HCT116 (cell line): Measurements from ENCODE around the gene WDR38. TPM values are rescaled to one million over a fixed set of nuclear protein-coding genes. Genes with fewer than 3 reads are reported as not detected.

Experiments
- ATAC-seq: fragments of 200-7000 bp; cut with Tn5 transposase; 2 replicates; pipeline ENCODE4 v1.9.1; 2020; ENCODE audit warnings: mild to moderate bottlenecking, moderate library complexity
- BruUV-seq: library from RNA; stranded (reverse); fragments of 400-500 nt; replicated peaks from 2 replicates; lab custom pipeline; 2021; lab: Mats Ljungman, UMichigan
- CTCF ChIA-PET: fragments of 300-600 bp; sonication (Branson Sonifier 250); formaldehyde crosslinking; loops from one replicate; lab custom pipeline; 2021; ENCODE audit warnings: antibody characterized with exemption; lab: Charles Lee
- POLR2A ChIA-PET: fragments of 300-600, 350-600 bp; sonication (Branson Sonifier 250); formaldehyde crosslinking; loops from one replicate; lab custom pipeline; 2021; ENCODE audit warnings: antibody characterized with exemption; lab: Charles Lee
- RAD21 ChIA-PET, 2 experiments: fragments of 300-600 bp; sonication (Branson Sonifier 250); formaldehyde crosslinking; loops; one replicate each; lab custom pipeline; 2023; ENCODE audit warnings: low total read pairs in 2 of 2; ENCODE audit not compliant: uncharacterized antibody in 2 of 2, unreplicated experiment in 2 of 2, low non-redundant PET in 1 of 2; lab: Charles Lee
- DNase-seq: peaks from one replicate; pipeline ENCODE4 v3.0.0-alpha.2; 2010; ENCODE audit warnings: low read depth, low spot score
- H2AFZ ChIP-seq: fragments of 200-600 bp; shearing (Covaris generic), sonication (generic); 2 replicates; pipeline ENCODE4 v1.6.1; 2017; ENCODE audit warnings: low read depth, mixed run types, mixed read lengths, antibody characterized with exemption, low read length; ENCODE audit not compliant: poor library complexity, severe bottlenecking
- H3K27ac ChIP-seq: 2 replicates; pipeline ENCODE4 v1.5.1; 2012; ENCODE audit warnings: low read depth, low read length
- H3K27me3 ChIP-seq: fragments of 200-600 bp; sonication (generic); 2 replicates; pipeline ENCODE4 v1.6.1; 2016; ENCODE audit warnings: mixed run types, low read length, mixed read lengths; ENCODE audit not compliant: insufficient read depth
- H3K36me3 ChIP-seq, 2 experiments: fragments of 200-500 bp in 1 of 2; fragments of 200-600 bp in 1 of 2; sonication (Bioruptor generic) in 1 of 2; sonication (generic) in 1 of 2; 2 replicates each; pipeline versions ENCODE4 v1.5.1 to v1.6.1; 2014 to 2016; ENCODE audit warnings: low read length in 2 of 2, inconsistent platforms in 1 of 2, mixed read lengths in 1 of 2, mixed run types in 1 of 2; ENCODE audit not compliant: insufficient read depth in 2 of 2, control insufficient read depth in 1 of 2
- H3K4me1 ChIP-seq, 2 experiments: fragments of 200-600 bp in 1 of 2; sonication (generic) in 1 of 2; 2 replicates each; pipeline versions ENCODE4 v1.5.1 to v1.6.1; 2012 to 2017; ENCODE audit warnings: low read length in 2 of 2, inconsistent platforms in 1 of 2, mild to moderate bottlenecking in 1 of 2, mixed read lengths in 1 of 2, mixed run types in 1 of 2, moderate library complexity in 1 of 2; ENCODE audit not compliant: insufficient read depth in 2 of 2, control insufficient read depth in 1 of 2
- H3K4me2 ChIP-seq: fragments of 200-600 bp; sonication (generic); 2 replicates; pipeline ENCODE4 v1.6.1; 2017; ENCODE audit warnings: mixed run types, low read length, mixed read lengths
- H3K4me3 ChIP-seq, 2 experiments: fragments of 200-600 bp in 1 of 2; sonication (generic) in 1 of 2; replicated peaks in 1 of 2; 2 replicates each; pipeline ENCODE4 v1.5.1; 2011 to 2016; ENCODE audit warnings: low read length in 2 of 2, control low read depth in 1 of 2, low read depth in 1 of 2, mild to moderate bottlenecking in 1 of 2, mixed read lengths in 1 of 2, mixed run types in 1 of 2
- H3K79me2 ChIP-seq: fragments of 200-600 bp; sonication (generic); 2 replicates; pipeline ENCODE4 v1.6.1; 2017; ENCODE audit warnings: mild to moderate bottlenecking, mixed run types, low read length, moderate library complexity, mixed read lengths; ENCODE audit not compliant: insufficient read depth
- H3K9ac ChIP-seq: fragments of 200-600 bp; sonication (generic); 2 replicates; pipeline ENCODE4 v1.6.1; 2016; ENCODE audit warnings: low read length, mixed read lengths
- H3K9me2 ChIP-seq: fragments of 200-600 bp; sonication (generic), shearing (Covaris generic); 2 replicates; pipeline ENCODE4 v1.6.1; 2017; ENCODE audit warnings: mixed run types, mild to moderate bottlenecking, moderate library complexity; ENCODE audit not compliant: insufficient read depth
- H3K9me3 ChIP-seq, 2 experiments: fragments of 200-500 bp in 1 of 2; fragments of 200-600 bp in 1 of 2; sonication (Bioruptor generic) in 1 of 2; sonication (generic) in 1 of 2; 2 replicates each; pipeline ENCODE4 v1.6.1; 2014 to 2017; ENCODE audit warnings: low read length in 2 of 2, mixed read lengths in 2 of 2, inconsistent platforms in 1 of 2, low read depth in 1 of 2, mild to moderate bottlenecking in 1 of 2, mixed run types in 1 of 2, moderate library complexity in 1 of 2; ENCODE audit not compliant: control insufficient read depth in 1 of 2, insufficient read depth in 1 of 2
- H4K20me1 ChIP-seq: fragments of 200-600 bp; sonication (generic), shearing (Covaris generic); 2 replicates; pipeline ENCODE4 v1.6.1; 2017; ENCODE audit warnings: mixed run types, mild to moderate bottlenecking, moderate library complexity; ENCODE audit not compliant: insufficient read depth
- CBX3 ChIP-seq: IDR thresholded peaks from 2 replicates; pipeline ENCODE4 v1.6.1; 2012; ENCODE audit warnings: low read depth
- CEBPB ChIP-seq: IDR thresholded peaks from 2 replicates; pipeline ENCODE4 v1.6.1; 2012; ENCODE audit warnings: low read depth
- ELF1 ChIP-seq: IDR thresholded peaks from 2 replicates; pipeline ENCODE4 v1.6.1; 2012; ENCODE audit warnings: low read depth, borderline replicate concordance
- EZH2phosphoT487 ChIP-seq: fragments of 200-600 bp; IDR thresholded peaks from 2 replicates; pipeline ENCODE4 v1.6.1; 2018; ENCODE audit warnings: antibody characterized with exemption, borderline replicate concordance
- RAD21 ChIP-seq: IDR thresholded peaks from 2 replicates; pipeline ENCODE4 v1.6.1; 2012; ENCODE audit warnings: low read depth, mild to moderate bottlenecking
- SIN3A ChIP-seq: IDR thresholded peaks from 2 replicates; pipeline ENCODE4 v1.6.1; 2012; ENCODE audit warnings: low read depth
- TCF7L2 ChIP-seq: IDR thresholded peaks from 2 replicates; pipeline ENCODE4 v1.7.0; 2011; ENCODE audit warnings: borderline replicate concordance, inconsistent platforms; ENCODE audit not compliant: insufficient read depth, insufficient read length; ENCODE audit errors: extremely low read depth
- YY1 ChIP-seq: IDR thresholded peaks from 2 replicates; pipeline ENCODE4 v1.6.1; 2011; ENCODE audit warnings: low read length, low read depth, moderate library complexity, mild to moderate bottlenecking; ENCODE audit not compliant: insufficient replicate concordance; ENCODE audit errors: extremely low read depth
- ZNF274 ChIP-seq: fragments of 200-500 bp; sonication (Bioruptor generic); IDR thresholded peaks from 2 replicates; pipeline ENCODE4 v1.6.1; 2014; ENCODE audit warnings: mild to moderate bottlenecking, low read depth, low read length, inconsistent platforms
- intact Hi-C: fragments of 100-400 bp; cut with micrococcal nuclease; formaldehyde crosslinking; loops from 2 replicates; pipeline ENCODE4 v1.10.0; 2022
- total RNA-seq: library from RNA; stranded (reverse); gene quantifications from one replicate; pipeline ENCODE4 v1.2.1, GENCODE V29; 2021; ENCODE audit not compliant: unreplicated experiment
- TF ChIP-seq, protein P1 (sequence below): IDR thresholded peaks from 2 replicates; pipeline ENCODE4 v1.6.1; 2011; ENCODE audit warnings: mild to moderate bottlenecking, low read length, moderate library complexity; ENCODE audit not compliant: insufficient replicate concordance; ENCODE audit errors: extremely low read depth
- TF ChIP-seq, protein P2 (sequence below), 3 experiments: fragments of 200-600 bp in 1 of 3; sonication (generic) in 1 of 3; IDR thresholded peaks in 2 of 3; conservative IDR thresholded peaks in 1 of 3; 2 replicates each; pipeline ENCODE4 v1.5.1; 2012 to 2017; ENCODE audit warnings: low read depth in 2 of 3, low read length in 2 of 3, antibody characterized with exemption in 1 of 3, borderline replicate concordance in 1 of 3, control low read depth in 1 of 3, mild to moderate bottlenecking in 1 of 3, mixed read lengths in 1 of 3, mixed run types in 1 of 3, moderate library complexity in 1 of 3; ENCODE audit not compliant: insufficient read depth in 1 of 3
- TF ChIP-seq, protein P3 (sequence below): IDR thresholded peaks from 2 replicates; pipeline ENCODE4 v1.6.1; 2012; ENCODE audit warnings: low read depth

The WDR38 gene
- total RNA-seq, 1 experiment from 2014 or later: not detected

DNA sequence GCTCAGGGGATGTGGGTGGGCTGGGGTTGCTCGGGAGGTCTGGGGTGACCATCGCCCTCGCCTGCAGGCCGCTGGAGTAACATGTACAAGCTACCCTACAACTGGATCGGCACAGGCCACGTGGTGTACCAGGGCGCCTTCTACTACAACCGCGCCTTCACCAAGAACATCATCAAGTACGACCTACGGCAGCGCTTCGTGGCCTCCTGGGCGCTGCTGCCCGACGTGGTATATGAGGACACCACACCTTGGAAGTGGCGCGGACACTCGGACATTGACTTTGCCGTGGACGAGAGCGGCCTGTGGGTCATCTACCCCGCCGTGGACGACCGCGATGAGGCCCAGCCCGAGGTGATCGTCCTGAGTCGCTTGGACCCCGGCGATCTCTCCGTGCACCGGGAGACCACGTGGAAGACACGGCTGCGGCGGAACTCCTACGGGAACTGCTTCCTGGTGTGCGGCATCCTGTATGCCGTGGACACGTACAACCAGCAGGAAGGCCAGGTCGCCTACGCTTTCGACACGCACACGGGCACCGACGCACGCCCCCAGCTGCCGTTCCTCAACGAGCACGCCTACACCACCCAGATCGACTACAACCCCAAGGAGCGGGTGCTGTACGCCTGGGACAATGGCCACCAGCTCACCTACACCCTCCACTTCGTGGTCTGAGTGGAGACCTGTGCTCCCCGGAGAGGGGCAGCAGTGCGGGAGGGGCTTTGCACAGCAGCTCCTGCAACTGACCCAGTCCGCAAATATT is 43.3 kb upstream of the WDR38 start:
- Histone ChIP-seq H3K27ac (peak overlapping the region; percentile 91), H2AFZ (no peak overlapping the region), H3K4me2 (peak overlapping the region; percentile 98), H3K27me3 (no peaks in the 10 kb centered on the region), H3K9me3 (no peaks in the 10 kb centered on the region), H4K20me1 (no peaks in the 10 kb centered on the region), H3K79me2 (no peaks in the 10 kb centered on the region), H3K9ac (peak overlapping the region; percentile 75), H3K4me3 (peak overlapping the region in 1 of 2 experiments; percentile 56; a peak in 1 of 4 replicates), H3K36me3 (no peaks in the 10 kb centered on the region), H3K4me1 (peaks cover 47 to 54% of the 10 kb centered on the region in 2 experiments), H3K9me2 (no peaks in the 10 kb centered on the region)
- ChIA-PET RAD21 (no interaction called here), POLR2A (interaction anchor here (0.9 to 1.7 kb wide), 3 partner anchors 9 to 43 kb away, joined by 3 to 7 read pairs (median 4); partner anchors contain the start of gene WDR38), CTCF (interaction anchor here (0.8 to 1.7 kb wide), 4 partner anchors 14 to 43 kb away, joined by 3 to 6 read pairs (median 4); partner anchors contain the start of gene WDR38)
- ATAC-seq: no peak
- TF ChIP-seq CBX3 (no peak), YY1 (no peak), ELF1 (no peak), RAD21 (no peak), ZNF274 (no peak), SIN3A (no peak), CEBPB (no peak), EZH2phosphoT487 (no peak), TCF7L2 (no peak)
- TF ChIP-seq, protein P1, sequence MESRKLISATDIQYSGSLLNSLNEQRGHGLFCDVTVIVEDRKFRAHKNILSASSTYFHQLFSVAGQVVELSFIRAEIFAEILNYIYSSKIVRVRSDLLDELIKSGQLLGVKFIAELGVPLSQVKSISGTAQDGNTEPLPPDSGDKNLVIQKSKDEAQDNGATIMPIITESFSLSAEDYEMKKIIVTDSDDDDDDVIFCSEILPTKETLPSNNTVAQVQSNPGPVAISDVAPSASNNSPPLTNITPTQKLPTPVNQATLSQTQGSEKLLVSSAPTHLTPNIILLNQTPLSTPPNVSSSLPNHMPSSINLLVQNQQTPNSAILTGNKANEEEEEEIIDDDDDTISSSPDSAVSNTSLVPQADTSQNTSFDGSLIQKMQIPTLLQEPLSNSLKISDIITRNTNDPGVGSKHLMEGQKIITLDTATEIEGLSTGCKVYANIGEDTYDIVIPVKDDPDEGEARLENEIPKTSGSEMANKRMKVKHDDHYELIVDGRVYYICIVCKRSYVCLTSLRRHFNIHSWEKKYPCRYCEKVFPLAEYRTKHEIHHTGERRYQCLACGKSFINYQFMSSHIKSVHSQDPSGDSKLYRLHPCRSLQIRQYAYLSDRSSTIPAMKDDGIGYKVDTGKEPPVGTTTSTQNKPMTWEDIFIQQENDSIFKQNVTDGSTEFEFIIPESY: no peak
- TF ChIP-seq, protein P2, sequence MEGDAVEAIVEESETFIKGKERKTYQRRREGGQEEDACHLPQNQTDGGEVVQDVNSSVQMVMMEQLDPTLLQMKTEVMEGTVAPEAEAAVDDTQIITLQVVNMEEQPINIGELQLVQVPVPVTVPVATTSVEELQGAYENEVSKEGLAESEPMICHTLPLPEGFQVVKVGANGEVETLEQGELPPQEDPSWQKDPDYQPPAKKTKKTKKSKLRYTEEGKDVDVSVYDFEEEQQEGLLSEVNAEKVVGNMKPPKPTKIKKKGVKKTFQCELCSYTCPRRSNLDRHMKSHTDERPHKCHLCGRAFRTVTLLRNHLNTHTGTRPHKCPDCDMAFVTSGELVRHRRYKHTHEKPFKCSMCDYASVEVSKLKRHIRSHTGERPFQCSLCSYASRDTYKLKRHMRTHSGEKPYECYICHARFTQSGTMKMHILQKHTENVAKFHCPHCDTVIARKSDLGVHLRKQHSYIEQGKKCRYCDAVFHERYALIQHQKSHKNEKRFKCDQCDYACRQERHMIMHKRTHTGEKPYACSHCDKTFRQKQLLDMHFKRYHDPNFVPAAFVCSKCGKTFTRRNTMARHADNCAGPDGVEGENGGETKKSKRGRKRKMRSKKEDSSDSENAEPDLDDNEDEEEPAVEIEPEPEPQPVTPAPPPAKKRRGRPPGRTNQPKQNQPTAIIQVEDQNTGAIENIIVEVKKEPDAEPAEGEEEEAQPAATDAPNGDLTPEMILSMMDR (IDR thresholded peaks at IDR 0.05 in 2 of 3, conservative IDR thresholded peaks at IDR 0.05 in 1 of 3; ENCODE audit: borderline replicate concordance in 1 of 3, insufficient read depth in 1 of 3, low read depth in 2 of 3, low read length in 2 of 3): no peak
- TF ChIP-seq, protein P3, sequence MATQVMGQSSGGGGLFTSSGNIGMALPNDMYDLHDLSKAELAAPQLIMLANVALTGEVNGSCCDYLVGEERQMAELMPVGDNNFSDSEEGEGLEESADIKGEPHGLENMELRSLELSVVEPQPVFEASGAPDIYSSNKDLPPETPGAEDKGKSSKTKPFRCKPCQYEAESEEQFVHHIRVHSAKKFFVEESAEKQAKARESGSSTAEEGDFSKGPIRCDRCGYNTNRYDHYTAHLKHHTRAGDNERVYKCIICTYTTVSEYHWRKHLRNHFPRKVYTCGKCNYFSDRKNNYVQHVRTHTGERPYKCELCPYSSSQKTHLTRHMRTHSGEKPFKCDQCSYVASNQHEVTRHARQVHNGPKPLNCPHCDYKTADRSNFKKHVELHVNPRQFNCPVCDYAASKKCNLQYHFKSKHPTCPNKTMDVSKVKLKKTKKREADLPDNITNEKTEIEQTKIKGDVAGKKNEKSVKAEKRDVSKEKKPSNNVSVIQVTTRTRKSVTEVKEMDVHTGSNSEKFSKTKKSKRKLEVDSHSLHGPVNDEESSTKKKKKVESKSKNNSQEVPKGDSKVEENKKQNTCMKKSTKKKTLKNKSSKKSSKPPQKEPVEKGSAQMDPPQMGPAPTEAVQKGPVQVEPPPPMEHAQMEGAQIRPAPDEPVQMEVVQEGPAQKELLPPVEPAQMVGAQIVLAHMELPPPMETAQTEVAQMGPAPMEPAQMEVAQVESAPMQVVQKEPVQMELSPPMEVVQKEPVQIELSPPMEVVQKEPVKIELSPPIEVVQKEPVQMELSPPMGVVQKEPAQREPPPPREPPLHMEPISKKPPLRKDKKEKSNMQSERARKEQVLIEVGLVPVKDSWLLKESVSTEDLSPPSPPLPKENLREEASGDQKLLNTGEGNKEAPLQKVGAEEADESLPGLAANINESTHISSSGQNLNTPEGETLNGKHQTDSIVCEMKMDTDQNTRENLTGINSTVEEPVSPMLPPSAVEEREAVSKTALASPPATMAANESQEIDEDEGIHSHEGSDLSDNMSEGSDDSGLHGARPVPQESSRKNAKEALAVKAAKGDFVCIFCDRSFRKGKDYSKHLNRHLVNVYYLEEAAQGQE: no peak
- no peak for DNase-seq
- intact Hi-C loops: no loop called here
- no TSS peak for BruUV-seq
